Tibial nerve (tissue), 4 donors: ENCODE measurements around the gene SEL1L. TPM values are rescaled to one million over a fixed set of nuclear protein-coding genes. Genes with fewer than 3 reads are reported as not detected.

Experiments used
- DNase-seq, 2 donors: peaks; one replicate each; pipeline ENCODE4 v3.0.0-alpha.2; 2019; ENCODE audit warnings: low spot score in 2 of 2
- H3K27ac ChIP-seq, 4 donors: fragments of 200-600 bp; sonication (generic) in 3 of 4; one replicate each; pipeline ENCODE4 v1.5.1; 2017 to 2019; ENCODE audit warnings: mild to moderate bottlenecking in 1 of 4
- H3K27me3 ChIP-seq, 2 donors: fragments of 200-600 bp; sonication (generic) in 1 of 2; one replicate each; pipeline versions ENCODE4 v1.5.1 to v1.6.0; 2017 to 2019
- H3K36me3 ChIP-seq, 3 donors: fragments of 200-600 bp; sonication (generic); one replicate each; pipeline ENCODE4 v1.5.1; 2018 to 2019
- H3K4me1 ChIP-seq, 4 donors: fragments of 200-600 bp; sonication (generic) in 3 of 4; one replicate each; pipeline ENCODE4 v1.5.1; 2017 to 2019
- H3K4me3 ChIP-seq, 4 donors: fragments of 200-600 bp; sonication (generic) in 3 of 4; one replicate each; pipeline ENCODE4 v1.5.1; 2017 to 2019; ENCODE audit warnings: mild to moderate bottlenecking in 1 of 4, moderate library complexity in 1 of 4
- H3K9me3 ChIP-seq, 4 donors: fragments of 200-600 bp; sonication (generic) in 3 of 4; one replicate each; pipeline ENCODE4 v1.5.1; 2017 to 2019
- EP300 ChIP-seq, 2 donors: sonication (generic); formaldehyde crosslinking; IDR thresholded peaks; one replicate each; pipeline ENCODE4 v1.6.1; 2017; ENCODE audit warnings: antibody characterized with exemption in 2 of 2, mild to moderate bottlenecking in 1 of 2
- POLR2A ChIP-seq, 2 donors: fragments of 450-650 bp; IDR thresholded peaks; one replicate each; pipeline ENCODE4 v1.6.1; 2017; ENCODE audit warnings: antibody characterized with exemption in 2 of 2, mild to moderate bottlenecking in 2 of 2, moderate library complexity in 2 of 2
- WGBS, 2 donors: methylation state at CpG; one replicate each; pipeline ENCODE4 v1.1.5; 2018; 5-methylcytosine and 5-hydroxymethylcytosine counted together
- total RNA-seq, 4 donors: library from RNA; depleted of rRNA; stranded (reverse); fragments of >200 nt; gene quantifications; one replicate each; pipeline ENCODE4 v1.1.0, GENCODE V29; 2016
- TF ChIP-seq, protein P1 (sequence below), 5 experiments: fragments of 200-600 bp in 3 of 5; fragments of 450-650 bp in 2 of 5; sonication (generic) in 3 of 5; IDR thresholded peaks; one replicate each; pipeline ENCODE4 v1.5.1; 2016 to 2019; ENCODE audit warnings: antibody characterized with exemption in 5 of 5, mild to moderate bottlenecking in 3 of 5, moderate library complexity in 2 of 5

The SEL1L gene
- 10 to 100 TPM; 35.2 to 42.2 (median 40.1) TPM for total RNA-seq

DNA sequence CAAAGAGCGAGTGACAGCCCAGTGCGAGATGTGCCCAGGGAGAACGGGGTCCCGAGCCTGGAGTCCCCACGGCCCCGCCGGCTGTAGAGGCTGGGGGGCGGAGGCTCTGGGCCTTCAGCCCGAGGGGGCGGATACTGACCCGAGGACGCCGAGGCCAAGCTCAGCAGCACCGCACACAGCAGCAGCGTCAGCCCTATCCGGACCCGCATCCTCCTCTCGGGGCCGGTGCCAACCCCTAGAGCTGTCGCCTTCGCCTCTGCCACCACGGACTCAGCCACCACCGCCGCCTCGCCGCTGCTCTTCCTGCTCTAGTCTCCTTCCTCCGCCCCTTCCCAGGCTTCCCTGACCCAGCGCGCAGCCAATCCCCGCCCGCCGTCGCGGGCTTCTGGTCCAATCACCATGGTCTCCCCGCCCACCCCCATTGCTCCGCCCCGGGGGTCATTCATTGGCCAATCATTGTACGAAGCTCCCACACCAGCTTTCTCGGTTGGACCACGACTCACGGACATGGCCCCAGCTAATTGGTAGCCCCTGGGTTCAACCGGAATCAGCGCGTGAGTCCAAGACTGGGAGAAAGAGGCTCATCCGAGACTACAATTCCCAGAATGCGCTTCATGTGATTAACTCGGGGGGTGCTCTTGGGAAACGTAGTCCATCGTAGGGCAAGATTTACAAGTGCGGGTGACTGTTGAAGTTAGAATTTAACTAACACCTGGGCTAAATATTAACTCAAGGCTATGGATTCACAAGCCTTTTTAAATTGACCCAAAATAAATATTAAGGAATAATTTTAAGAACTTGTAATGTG, at the start of gene SEL1L:
Gene SEL1L (minus strand): TSS at position 318 of the 808 bp plus-strand sequence. CDS start 109 bp downstream, at position 209.
- H3K27ac ChIP-seq = peak within 1 kb of the TSS; percentile 43 to 86 (median 78)
- WGBS, 2 donors = 1% methylated on average over 33 to 37 of the region's 50 CpGs
- TF ChIP-seq EP300 (IDR thresholded peaks at IDR 0.05) (peak; percentile 74 to 87), POLR2A (IDR thresholded peaks at IDR 0.05) (peak; percentile 42 to 78)
- TF ChIP-seq, protein P1, sequence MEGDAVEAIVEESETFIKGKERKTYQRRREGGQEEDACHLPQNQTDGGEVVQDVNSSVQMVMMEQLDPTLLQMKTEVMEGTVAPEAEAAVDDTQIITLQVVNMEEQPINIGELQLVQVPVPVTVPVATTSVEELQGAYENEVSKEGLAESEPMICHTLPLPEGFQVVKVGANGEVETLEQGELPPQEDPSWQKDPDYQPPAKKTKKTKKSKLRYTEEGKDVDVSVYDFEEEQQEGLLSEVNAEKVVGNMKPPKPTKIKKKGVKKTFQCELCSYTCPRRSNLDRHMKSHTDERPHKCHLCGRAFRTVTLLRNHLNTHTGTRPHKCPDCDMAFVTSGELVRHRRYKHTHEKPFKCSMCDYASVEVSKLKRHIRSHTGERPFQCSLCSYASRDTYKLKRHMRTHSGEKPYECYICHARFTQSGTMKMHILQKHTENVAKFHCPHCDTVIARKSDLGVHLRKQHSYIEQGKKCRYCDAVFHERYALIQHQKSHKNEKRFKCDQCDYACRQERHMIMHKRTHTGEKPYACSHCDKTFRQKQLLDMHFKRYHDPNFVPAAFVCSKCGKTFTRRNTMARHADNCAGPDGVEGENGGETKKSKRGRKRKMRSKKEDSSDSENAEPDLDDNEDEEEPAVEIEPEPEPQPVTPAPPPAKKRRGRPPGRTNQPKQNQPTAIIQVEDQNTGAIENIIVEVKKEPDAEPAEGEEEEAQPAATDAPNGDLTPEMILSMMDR (IDR thresholded peaks at IDR 0.05) = peak in 2 of 5 experiments; percentile 23 to 48

DNA sequence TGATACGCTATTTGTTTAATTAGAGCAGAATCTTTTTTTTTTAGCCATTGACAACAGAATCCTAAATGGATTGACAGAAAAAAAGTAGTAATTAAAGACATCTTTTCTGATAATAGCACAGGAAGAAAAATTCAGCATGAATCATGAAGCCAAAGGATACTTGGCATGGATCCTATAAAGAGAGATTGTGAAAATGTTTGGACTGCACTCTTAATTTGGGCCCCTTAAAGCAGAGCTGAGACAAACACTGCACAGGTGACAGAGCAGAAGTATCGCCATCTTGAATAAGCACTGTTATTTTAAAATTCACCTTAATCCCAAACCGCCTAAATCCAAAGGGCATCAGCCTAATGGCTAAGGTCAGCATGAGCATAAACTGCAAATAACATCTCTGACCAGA, 48.8 kb upstream of the SEL1L start:
- Histone ChIP-seq H3K9me3 (no peaks in the 10 kb centered on the region), H3K27me3 (no peaks in the 10 kb centered on the region), H3K4me1 (peaks cover 0 to 4% (median 0%) of the 10 kb centered on the region in 4 donors), H3K36me3 (no peaks in the 10 kb centered on the region), H3K4me3 (no peak overlapping the region), H3K27ac (no peak overlapping the region)
- TF ChIP-seq, protein P1 (IDR thresholded peaks at IDR 0.05) = no peak
- TF ChIP-seq EP300 (IDR thresholded peaks at IDR 0.05) = no peak
- no peak for TF ChIP-seq POLR2A (IDR thresholded peaks at IDR 0.05)
- DNase-seq = no peak
- WGBS, 2 donors = 69 to 72% methylated on average over 3 of the region's 3 CpGs

More for the DNA sequence above, at the start of gene SEL1L:
- peaks cover 0 to 4% (median 0%) of the 10 kb centered on the region in 4 donors for H3K9me3 ChIP-seq
- peak within 1 kb of the TSS; percentile 79 to 95 (median 84) for H3K4me3 ChIP-seq
- peaks cover 0 to 63% (median 24%) of the 10 kb centered on the region in 4 donors for H3K4me1 ChIP-seq
- peak; percentile 99 to 100 for DNase-seq
- no peaks in the 10 kb centered on the region for H3K36me3 ChIP-seq
- no peaks in the 10 kb centered on the region for H3K27me3 ChIP-seq

DNA sequence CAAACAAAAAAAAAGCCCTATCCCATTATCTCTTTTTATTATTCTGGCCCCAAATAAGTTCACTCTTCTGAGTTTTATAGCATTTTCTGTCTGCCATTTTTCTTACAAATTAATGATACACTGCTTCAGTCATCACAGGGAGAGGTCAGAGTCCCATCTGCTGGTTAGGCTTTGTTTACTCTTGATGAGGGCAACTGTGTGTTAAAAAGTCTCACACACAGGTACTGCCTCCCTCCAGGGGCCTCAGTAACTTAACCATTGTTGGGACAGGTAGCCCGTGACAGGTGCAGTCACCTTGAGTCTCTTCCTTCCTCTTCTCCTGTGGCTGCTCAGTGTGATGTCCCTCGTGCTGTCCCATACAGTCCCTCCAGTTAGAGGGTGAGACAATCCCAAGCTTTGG, 45.5 kb upstream of the SEL1L start:
- Histone ChIP-seq H3K27me3 (no peaks in the 10 kb centered on the region), H3K36me3 (no peaks in the 10 kb centered on the region), H3K4me3 (no peak overlapping the region), H3K4me1 (peaks cover 0 to 4% (median 0%) of the 10 kb centered on the region in 4 donors), H3K27ac (no peak overlapping the region), H3K9me3 (no peaks in the 10 kb centered on the region)
- no peak for TF ChIP-seq POLR2A (IDR thresholded peaks at IDR 0.05)
- no peak for TF ChIP-seq EP300 (IDR thresholded peaks at IDR 0.05)
- TF ChIP-seq, protein P1 (IDR thresholded peaks at IDR 0.05) = no peak
- 68 to 83% methylated on average over 2 of the region's 2 CpGs for WGBS, 2 donors
- DNase-seq = no peak

DNA sequence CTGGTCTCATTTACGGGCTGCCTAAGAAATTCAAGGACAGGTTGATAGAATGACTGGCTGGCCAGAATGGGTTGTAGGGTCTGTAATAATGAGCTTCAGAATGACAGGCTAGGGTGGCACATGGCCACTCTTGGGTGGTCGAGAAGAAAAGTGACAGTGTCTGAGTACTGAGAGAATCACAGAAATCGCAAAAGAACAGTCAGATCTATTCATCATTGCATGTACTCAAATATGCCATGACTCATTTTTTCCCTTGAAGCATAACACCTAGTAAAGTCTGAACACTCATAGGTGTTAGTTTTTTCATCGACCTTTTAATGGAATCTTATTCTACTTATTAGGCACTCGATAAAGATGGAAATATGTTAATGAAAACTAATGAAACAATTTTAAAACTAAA, 37.8 kb upstream of the SEL1L start:
- Histone ChIP-seq H3K36me3 (no peaks in the 10 kb centered on the region), H3K27ac (no peak overlapping the region), H3K4me1 (no peaks in the 10 kb centered on the region), H3K27me3 (no peaks in the 10 kb centered on the region), H3K4me3 (no peak overlapping the region), H3K9me3 (no peaks in the 10 kb centered on the region)
- WGBS, 2 donors = 78 to 81% methylated on average over 5 of the region's 5 CpGs
- no peak for DNase-seq
- TF ChIP-seq, protein P1 (IDR thresholded peaks at IDR 0.05) = no peak
- TF ChIP-seq POLR2A (IDR thresholded peaks at IDR 0.05) (no peak), EP300 (IDR thresholded peaks at IDR 0.05) (no peak)

DNA sequence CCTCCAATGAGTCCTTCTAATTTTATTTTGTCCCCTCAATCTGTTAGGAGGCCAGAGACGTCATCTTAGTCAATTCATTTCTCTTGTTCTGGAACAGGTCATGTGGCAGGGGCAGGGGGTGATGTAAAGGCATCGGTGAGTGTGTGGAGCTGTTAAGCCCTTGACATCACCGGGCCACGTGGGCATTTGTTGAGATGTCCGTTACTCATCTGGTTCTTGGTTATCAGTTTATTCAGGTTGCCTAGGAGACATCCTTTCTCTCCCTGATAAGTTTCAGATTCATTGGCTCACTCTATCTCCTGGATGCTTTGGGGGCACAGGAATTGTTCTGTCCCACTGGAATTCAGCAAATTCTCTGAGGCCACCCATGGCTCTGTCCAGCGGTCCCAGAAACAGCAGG, 33.6 kb upstream of the SEL1L start:
- Histone ChIP-seq H3K9me3 (no peaks in the 10 kb centered on the region), H3K36me3 (no peaks in the 10 kb centered on the region), H3K4me3 (no peak overlapping the region), H3K27ac (no peak overlapping the region), H3K4me1 (no peaks in the 10 kb centered on the region), H3K27me3 (no peaks in the 10 kb centered on the region)
- TF ChIP-seq, protein P1 (IDR thresholded peaks at IDR 0.05) = no peak
- no peak for TF ChIP-seq EP300 (IDR thresholded peaks at IDR 0.05)
- no peak for TF ChIP-seq POLR2A (IDR thresholded peaks at IDR 0.05)
- 69 to 82% methylated on average over 6 of the region's 6 CpGs for WGBS, 2 donors
- no peak for DNase-seq
